GM12891 (cell line): Measurements from ENCODE around the gene FOXN3.

Source experiments
- DNase-seq: peaks from one replicate; pipeline ENCODE4 v3.0.0; 2011; ENCODE audit warnings: low spot score; ENCODE audit not compliant: insufficient read length
- FAIRE-seq: peaks from 2 replicates; lab custom pipeline; 2011; peaks lifted over from hg19 to GRCh38; lab: Jason Lieb, UNC
- PAX5 ChIP-seq: IDR thresholded peaks from 2 replicates; pipeline ENCODE4 v1.6.1; 2011; ENCODE audit warnings: low read length, moderate library complexity, mild to moderate bottlenecking; ENCODE audit not compliant: insufficient read depth, severe bottlenecking
- POLR2A ChIP-seq: IDR thresholded peaks from 2 replicates; pipeline ENCODE4 v1.6.1; 2011; ENCODE audit warnings: low read depth, low read length, control low read depth
- POLR2AphosphoS5 ChIP-seq: IDR thresholded peaks from 2 replicates; pipeline ENCODE4 v1.6.1; 2011; ENCODE audit warnings: low read depth, low read length, control low read depth
- POU2F2 ChIP-seq: IDR thresholded peaks from 2 replicates; pipeline ENCODE4 v1.6.1; 2011; ENCODE audit warnings: low read depth, mild to moderate bottlenecking, control low read depth, low read length, moderate library complexity
- SPI1 ChIP-seq: IDR thresholded peaks from 2 replicates; pipeline ENCODE4 v1.6.1; 2011; ENCODE audit warnings: low read depth, low read length, control low read depth
- TAF1 ChIP-seq: IDR thresholded peaks from 2 replicates; pipeline ENCODE4 v1.6.1; 2011; ENCODE audit warnings: low read depth, low read length, control low read depth

FOXN3 gene

DNA sequence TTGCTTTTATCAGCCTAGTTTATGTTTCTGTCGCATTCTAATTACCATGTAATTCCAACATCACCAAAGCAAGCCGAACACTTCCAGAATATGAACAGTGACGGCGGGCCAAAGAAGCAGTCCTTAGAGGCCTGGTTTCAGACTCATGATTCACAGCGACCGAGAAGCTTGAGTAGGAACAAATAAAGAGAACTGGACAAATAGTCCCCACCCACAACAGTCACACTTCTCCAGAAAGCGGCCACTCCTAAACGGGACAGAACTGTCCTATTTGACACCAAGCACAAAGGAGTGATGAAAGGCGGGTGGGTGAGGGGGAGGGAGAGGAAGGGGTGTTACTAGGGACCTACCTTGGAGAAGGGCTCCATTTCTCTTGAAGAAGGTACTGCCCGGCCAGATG lies 136.4 kb downstream of the FOXN3 start:
- DNase-seq, result no peak
- no peak for TF ChIP-seq POLR2A
- TF ChIP-seq PAX5, result no peak
- TF ChIP-seq POLR2AphosphoS5, result no peak
- no peak for FAIRE-seq

DNA sequence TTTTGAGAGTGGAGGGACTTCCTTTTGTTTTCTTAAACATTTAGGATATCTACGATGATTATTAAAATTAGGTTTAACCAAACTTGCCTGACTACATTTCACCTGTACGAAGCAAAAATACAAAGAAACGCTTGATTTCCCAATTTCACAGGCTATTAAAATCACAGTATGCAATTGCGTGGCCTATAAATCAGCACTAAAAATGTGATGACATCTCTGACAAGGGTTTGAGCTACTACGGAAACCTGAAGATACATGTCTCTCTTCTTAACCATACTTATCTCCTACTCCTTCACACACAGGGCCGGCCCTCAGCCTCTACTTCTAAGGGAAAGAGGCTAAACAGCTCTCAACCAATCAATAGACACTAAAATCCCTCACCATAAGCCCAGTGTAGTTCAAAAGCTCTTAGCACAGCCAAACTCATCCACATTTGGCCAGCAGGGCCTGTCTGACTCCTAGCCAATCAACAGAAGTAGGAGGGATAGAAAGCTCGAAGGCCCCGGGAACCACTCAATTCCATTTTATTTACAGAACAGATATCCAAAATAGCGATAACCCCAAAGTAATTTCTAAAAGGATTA lies 137.3 kb downstream of the FOXN3 start:
- DNase-seq (no peak), FAIRE-seq (no peak)
- TF ChIP-seq PAX5 (no peak), POLR2AphosphoS5 (no peak)

DNA sequence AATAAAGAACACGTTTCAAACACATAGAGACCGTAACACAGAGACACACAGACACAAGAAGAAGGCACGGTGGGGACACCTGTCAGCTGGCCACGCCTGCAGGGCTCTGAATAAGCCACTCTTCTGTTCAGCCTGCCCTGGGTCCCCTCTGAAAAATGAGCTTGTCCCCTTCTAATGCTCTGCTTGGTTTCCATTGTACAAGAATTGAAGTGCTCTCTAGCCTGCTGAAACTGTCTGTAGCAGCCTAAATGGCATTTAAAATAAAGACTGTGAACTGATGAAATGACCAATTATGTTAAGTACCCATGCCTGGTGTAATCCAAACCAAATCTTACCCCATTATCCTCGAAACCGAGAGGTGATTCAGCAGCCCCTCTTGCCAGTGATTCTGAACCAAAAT lies 139.8 kb downstream of the FOXN3 start:
- DNase-seq (no peak), FAIRE-seq (no peak)
- TF ChIP-seq SPI1, result no peak
- TF ChIP-seq POLR2AphosphoS5, result no peak
- TF ChIP-seq PAX5, result no peak
- TF ChIP-seq POU2F2, result no peak
- no peak for TF ChIP-seq TAF1
- TF ChIP-seq POLR2A, result no peak

DNA sequence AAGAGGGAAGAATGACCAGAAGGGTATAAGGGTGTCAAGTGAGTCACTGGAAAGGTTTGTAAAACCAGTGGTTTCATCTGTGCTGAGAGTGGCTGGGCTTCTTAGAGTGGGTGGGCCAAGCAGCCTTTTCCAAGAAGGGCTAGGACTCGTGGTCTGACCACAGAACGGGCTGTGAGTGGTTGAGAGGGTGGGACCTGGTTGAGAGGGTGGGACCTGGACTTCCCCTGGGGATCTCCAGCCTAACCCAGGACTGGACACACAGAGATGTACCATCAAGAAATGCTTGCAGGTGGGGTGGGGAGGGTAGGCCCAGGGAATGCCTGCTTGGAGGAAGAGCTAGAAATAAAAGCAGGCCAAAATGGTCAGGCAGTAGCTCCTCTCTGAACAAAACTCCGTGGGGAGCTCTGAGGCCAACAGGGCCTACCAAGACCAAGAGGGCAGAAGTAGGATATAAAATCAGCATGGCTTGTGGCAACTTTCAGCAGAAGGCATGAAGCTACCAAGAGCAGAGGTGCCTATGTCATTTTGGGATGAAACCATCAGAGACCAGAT lies 140.5 kb downstream of the FOXN3 start:
- DNase-seq (peak; percentile 30), FAIRE-seq (peak; percentile 91)
- TF ChIP-seq SPI1, result peak; percentile 37; the same call in 1 of the 2 replicates
- no peak for TF ChIP-seq POLR2A

DNA sequence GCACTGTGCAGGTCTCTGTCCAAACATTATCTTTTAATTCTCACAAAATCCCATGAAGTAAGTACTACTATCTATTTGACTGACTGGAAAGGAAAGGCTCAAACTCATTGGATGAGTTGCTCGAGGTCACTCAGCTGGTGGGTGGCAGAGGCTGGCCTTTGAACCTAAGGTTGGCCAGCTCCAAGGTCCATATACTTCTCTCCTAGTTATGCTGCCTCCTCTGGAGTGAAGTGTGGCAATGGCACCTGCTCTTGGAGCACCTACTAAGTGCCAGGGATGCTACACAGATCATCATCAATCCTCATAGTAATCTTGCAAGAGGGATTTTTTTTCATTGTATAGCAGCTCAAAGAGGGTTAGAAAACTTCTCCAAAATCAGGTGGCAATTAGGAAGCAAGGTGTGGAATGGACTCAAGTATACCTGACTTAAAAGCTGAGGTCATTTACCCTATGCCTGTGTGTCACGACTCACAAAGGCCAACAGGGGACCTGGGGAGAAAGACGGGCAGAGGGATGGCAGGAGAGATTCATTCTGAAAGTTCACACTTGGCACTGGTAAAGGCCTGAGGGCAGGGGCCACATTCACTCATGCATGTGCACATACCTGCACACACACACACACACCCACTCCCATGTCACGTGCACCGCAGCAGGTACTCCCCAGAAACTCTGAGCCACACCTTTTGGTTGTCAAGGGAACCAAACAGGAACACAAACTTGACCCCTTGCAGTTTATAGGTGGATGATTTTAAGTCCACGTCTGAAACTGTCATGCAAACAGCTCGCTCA lies 146.4 kb downstream of the FOXN3 start:
- FAIRE-seq, result peak; percentile 96
- DNase-seq, result peak; percentile 17
- TF ChIP-seq SPI1 (0 out of 2 replicates have a peak, but pooled peaks have one; percentile 5), TAF1 (no peak), POU2F2 (peak; percentile 69)

DNA sequence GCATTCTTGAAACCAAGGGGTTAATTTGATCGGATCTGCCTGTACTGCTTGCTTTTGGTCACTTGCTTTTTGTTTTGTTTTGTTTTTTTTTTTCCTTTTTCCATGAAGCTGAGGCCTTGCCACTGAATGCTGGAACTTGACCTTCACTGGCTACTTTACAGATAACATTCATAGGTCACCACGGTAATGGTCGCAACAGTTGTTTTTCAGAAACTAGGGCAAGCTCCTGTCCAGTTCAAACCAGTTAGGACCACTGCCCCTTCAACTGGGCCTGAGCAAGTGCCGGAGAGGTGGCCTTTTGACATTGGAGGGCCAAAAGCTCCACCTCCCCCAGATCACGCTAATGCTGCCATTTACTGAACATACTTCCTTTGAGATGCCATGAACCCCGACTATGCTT lies 147.6 kb downstream of the FOXN3 start:
- TF ChIP-seq POLR2AphosphoS5 (no peak), SPI1 (no peak), TAF1 (no peak), PAX5 (no peak)
- no peak for FAIRE-seq
- DNase-seq, result no peak

DNA sequence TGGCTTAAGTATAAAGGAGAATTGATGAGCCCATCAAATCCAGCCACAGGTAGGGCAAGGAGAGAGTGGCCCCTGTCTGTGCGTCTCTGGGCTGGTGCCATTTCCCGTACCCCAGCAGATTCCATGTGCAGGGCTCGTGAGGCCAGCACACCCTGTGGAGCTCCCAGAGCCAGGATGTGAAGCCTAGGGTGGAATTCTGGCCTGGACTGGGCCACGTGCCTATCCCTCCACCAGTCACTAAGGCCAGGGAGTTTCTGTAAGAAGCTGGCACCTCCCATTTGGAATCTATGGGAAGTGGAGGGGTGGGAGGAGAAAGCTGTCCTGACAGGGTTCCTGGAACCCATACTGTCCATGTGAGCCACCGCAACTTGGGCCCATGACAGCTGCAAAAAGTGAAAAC lies 148.5 kb downstream of the FOXN3 start:
- FAIRE-seq, result peak; percentile 5
- TF ChIP-seq SPI1, result no peak
- TF ChIP-seq PAX5, result no peak
- TF ChIP-seq TAF1, result no peak
- no peak for TF ChIP-seq POLR2A
- no peak for TF ChIP-seq POU2F2
- TF ChIP-seq POLR2AphosphoS5, result no peak
- no peak for DNase-seq

DNA sequence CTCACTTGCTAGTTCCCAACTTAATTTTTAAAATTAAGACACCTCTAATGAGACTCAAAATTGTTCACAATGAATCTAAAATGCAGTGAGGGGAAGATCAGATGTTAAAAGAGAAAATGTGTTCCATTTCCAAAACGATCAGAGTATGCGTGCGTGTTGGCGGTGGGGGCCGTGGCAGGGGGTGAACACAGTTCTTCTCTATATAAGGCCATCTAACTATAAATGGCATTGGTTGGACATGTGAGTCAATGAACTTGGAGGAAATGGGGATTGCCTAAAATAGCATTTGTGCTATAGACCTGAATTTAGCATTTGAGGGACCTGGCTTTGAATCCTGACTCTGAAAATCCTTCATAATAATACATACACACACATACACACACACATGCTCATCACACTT lies 149.4 kb downstream of the FOXN3 start:
- TF ChIP-seq POLR2A (no peak), SPI1 (no peak), PAX5 (no peak), TAF1 (no peak), POU2F2 (no peak), POLR2AphosphoS5 (no peak)
- FAIRE-seq (peak; percentile 20), DNase-seq (no peak)

DNA sequence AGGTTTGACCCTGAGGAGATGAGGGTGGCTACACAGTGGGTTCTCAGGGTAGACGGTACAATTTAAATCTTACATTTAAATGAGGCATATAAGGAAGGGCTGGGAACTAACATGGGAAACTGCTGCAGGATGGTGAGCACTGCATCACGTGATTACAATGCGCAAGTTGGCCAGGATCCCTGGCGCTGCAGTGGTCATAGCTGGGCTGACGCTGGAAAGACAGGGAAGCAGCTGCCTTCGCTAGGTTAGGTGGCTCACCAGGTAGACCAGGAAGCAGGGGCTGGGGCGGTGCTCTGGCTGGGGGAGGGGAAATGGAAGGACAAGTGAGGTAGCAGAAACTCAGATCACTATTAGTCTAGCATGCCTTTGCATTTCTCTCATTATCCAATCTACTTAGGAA lies 149.9 kb downstream of the FOXN3 start:
- FAIRE-seq (no peak), DNase-seq (no peak)
- no peak for TF ChIP-seq SPI1
- TF ChIP-seq POLR2A, result no peak
- no peak for TF ChIP-seq POLR2AphosphoS5

DNA sequence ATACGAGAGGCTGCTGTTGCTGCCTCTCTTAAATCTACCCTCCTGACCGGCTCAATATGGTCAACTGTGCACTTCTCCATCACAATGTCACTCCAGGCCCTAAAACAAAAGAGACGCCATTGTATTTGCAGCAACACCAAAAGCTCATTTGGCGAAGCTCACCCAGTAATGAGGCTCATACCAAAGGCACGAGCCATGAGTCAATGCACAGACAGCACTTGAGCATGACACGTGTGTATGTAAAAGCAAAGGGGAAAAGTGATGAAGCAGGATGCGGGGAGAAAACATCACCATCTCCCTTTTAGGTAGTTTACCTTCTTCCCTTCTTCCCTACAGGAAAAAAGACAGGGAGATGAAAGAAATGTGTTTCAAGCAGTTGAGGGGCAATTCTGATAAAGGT lies 150.3 kb downstream of the FOXN3 start:
- no peak for FAIRE-seq
- DNase-seq, result no peak
- TF ChIP-seq POLR2AphosphoS5 (no peak), SPI1 (no peak), PAX5 (no peak), POU2F2 (no peak), TAF1 (no peak), POLR2A (no peak)

DNA sequence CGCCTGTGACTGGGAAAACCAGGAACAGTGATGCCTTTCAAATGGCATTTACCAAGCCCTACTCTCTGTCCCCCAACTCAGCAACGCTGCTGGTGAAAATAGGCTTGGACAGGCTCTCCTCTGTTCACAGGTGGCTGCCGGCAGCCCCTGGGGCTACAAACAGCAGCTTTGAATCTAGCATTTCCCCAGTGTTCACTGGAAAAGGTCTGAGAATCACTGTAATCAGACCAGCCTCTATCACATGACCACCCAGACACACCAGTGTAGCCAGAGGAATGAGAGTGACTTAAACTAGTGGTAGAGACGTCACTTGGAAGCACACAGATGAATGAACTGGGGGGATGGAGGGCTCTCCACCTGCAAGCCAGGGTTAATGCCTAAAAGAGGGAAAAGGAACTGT lies 151.8 kb downstream of the FOXN3 start:
- TF ChIP-seq POLR2AphosphoS5, result no peak
- no peak for TF ChIP-seq TAF1
- no peak for TF ChIP-seq SPI1
- no peak for TF ChIP-seq POU2F2
- no peak for TF ChIP-seq PAX5
- TF ChIP-seq POLR2A, result no peak
- no peak for FAIRE-seq
- DNase-seq, result no peak
